Spleen (tissue), 11 donors: Measurements from ENCODE around the gene FSTL3. TPM values are rescaled to one million over a fixed set of nuclear protein-coding genes. Genes with fewer than 3 reads are reported as not detected.
A peak's percentile ranks its signal among the peaks of the same experiment; 100 is the strongest.

Source experiments
- DNase-seq: peaks from one replicate; pipeline ENCODE4 v3.0.0-alpha.2; 2020
- H3K27ac ChIP-seq, 8 donors: fragments of 200-600 bp; sonication (generic) in 7 of 8; 1 replicate in 4 of 8; 2 replicates in 4 of 8; pipeline versions ENCODE4 v1.5.0 to v1.8.0; 2016 to 2021; ENCODE audit warnings: inconsistent platforms in 4 of 8, mild to moderate bottlenecking in 4 of 8, moderate library complexity in 1 of 8
- H3K27me3 ChIP-seq, 7 donors: fragments of 200-600 bp; sonication (generic) in 6 of 7; replicated peaks in 1 of 7; 1 replicate in 4 of 7; 2 replicates in 3 of 7; pipeline versions ENCODE4 v1.5.0 to v1.8.0; 2016 to 2021; ENCODE audit warnings: inconsistent platforms in 3 of 7, mild to moderate bottlenecking in 1 of 7
- H3K36me3 ChIP-seq, 6 donors: fragments of 200-600 bp; sonication (generic) in 5 of 6; 1 replicate in 4 of 6; 2 replicates in 2 of 6; pipeline versions ENCODE4 v1.5.0 to v1.8.0; 2016 to 2021; ENCODE audit warnings: inconsistent platforms in 2 of 6
- H3K4me1 ChIP-seq, 6 donors: fragments of 200-600 bp; sonication (generic) in 5 of 6; 1 replicate in 3 of 6; 2 replicates in 3 of 6; pipeline versions ENCODE4 v1.5.0 to v1.8.0; 2016 to 2021; ENCODE audit warnings: inconsistent platforms in 3 of 6
- H3K4me3 ChIP-seq, 8 donors: fragments of 200-600 bp; sonication (generic) in 7 of 8; 1 replicate in 4 of 8; 2 replicates in 4 of 8; pipeline versions ENCODE4 v1.5.0 to v1.8.0; 2016 to 2021; ENCODE audit warnings: inconsistent platforms in 4 of 8, mild to moderate bottlenecking in 4 of 8, moderate library complexity in 2 of 8
- H3K9me3 ChIP-seq, 8 donors: fragments of 200-600 bp; sonication (generic) in 7 of 8; 1 replicate in 4 of 8; 2 replicates in 4 of 8; pipeline versions ENCODE4 v1.5.0 to v1.8.0; 2016 to 2021; ENCODE audit warnings: inconsistent platforms in 4 of 8
- CTCF ChIP-seq, 11 experiments: fragments of 200-600 bp in 7 of 11; fragments of 450-650 bp in 4 of 11; sonication (generic) in 4 of 11; IDR thresholded peaks in 8 of 11; conservative IDR thresholded peaks in 3 of 11; 1 replicate in 7 of 11; 2 replicates in 4 of 11; pipeline versions ENCODE4 v1.4.0 to v1.8.0; 2016 to 2021; ENCODE audit warnings: antibody characterized with exemption in 11 of 11, inconsistent platforms in 4 of 11, mild to moderate bottlenecking in 1 of 11
- POLR2A ChIP-seq, 3 donors: fragments of 450-650 bp; IDR thresholded peaks; one replicate each; pipeline ENCODE4 v1.5.1; 2017; ENCODE audit warnings: antibody characterized with exemption in 3 of 3, mild to moderate bottlenecking in 1 of 3
- POLR2AphosphoS5 ChIP-seq, 3 donors: sonication (generic); formaldehyde crosslinking; IDR thresholded peaks; one replicate each; pipeline ENCODE4 v1.5.1; 2017; ENCODE audit warnings: antibody characterized with exemption in 3 of 3
- WGBS, 5 donors: extraction: QIAGEN DNeasy Blood & Tissue Kit in 3 of 5; methylation state at CpG; one replicate each; pipeline versions ENCODE4 v1.1.5 to v1.1.7; 2013 to 2018; 5-methylcytosine and 5-hydroxymethylcytosine counted together
- intact Hi-C: fragments of 100-400 bp; cut with DNase I; formaldehyde crosslinking; loops from one replicate; pipeline ENCODE4 v1.15.0; 2023; ENCODE audit warnings: low total_unique reads
- polyA plus RNA-seq, 3 donors: library from polyadenylated mRNA; stranded (reverse); fragments of 200-250 nt; gene quantifications; one replicate each; pipeline ENCODE4 v1.2.1, GENCODE V29; 2013
- total RNA-seq, 7 donors: library from RNA; depleted of rRNA in 3 of 7; stranded (reverse); fragments of >200 nt in 3 of 7; fragmentation: NEBNext Ultra II Directional in 4 of 7; extraction: Animal tissue kit (Norgen Biotek cat#: 25700) in 4 of 7; gene quantifications; one replicate each; pipeline versions ENCODE4 v1.1.0 to v1.2.1, GENCODE V29; 2016 to 2021
- donor health status: healthy with polysubstance abuse.
- donor health status: DM: no; HTN: no; CAD: no; lungs with moderate emphysema.
- donor health status: DM: no; HTN: no; CAD: no.
- donor health status: Bipolar disorder and iron deficiency.
- donor health status: healthy.
- donor health status: DM: no; HTN: no; CAD: no.
- donor health status: DM: yes; HTN: yes; CAD: no.

FSTL3 gene
- total and polyA plus RNA-seq, 10 donors: 5.6 to 43.4 (median 15.3) TPM

DNA sequence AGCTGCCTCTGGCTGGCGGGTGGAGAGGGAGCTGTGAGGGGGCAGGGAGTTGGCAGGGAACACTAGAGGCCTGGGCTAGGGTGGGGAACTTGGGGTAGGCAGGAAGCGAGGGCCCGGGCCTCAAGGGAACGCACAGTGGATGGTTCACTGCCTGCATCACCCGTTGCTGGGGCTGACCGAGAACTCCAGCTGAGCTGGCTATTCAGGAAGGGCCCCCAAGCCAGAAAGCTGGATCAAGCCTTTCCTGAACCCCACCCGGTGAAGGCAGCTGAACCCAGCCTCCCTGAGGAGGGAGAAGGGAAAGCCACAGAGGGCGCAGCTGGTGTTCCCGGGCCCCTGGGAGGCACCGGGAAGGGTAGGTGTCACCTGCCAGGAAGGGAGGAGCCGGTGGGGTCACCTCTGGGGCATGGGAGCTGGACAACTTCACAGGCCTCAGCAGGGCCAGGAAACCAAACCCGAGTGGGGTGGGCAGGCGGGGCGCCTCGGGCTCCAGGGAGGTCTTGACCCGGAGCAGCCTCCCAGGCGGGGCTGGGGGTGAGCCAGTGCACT lies 46.4 kb downstream of the FSTL3 start:
- Histone ChIP-seq H3K4me3 (no peak overlapping the region), H3K4me1 (peaks cover 8 to 63% (median 40%) of the 10 kb centered on the region in 6 donors), H3K27ac (peak overlapping the region in 6 of 8 donors; percentile 19 to 70 (median 56)), H3K27me3 (peaks cover 0 to 51% (median 18%) of the 10 kb centered on the region in 7 donors), H3K9me3 (no peaks in the 10 kb centered on the region), H3K36me3 (no peaks in the 10 kb centered on the region)
- intact Hi-C loops: no loop called here
- peak; percentile 82 for DNase-seq
- TF ChIP-seq POLR2AphosphoS5 (IDR thresholded peaks at IDR 0.05) (peak in 1 of 3 donors; percentile 34), POLR2A (IDR thresholded peaks at IDR 0.05) (no peak), CTCF (IDR thresholded peaks at IDR 0.05 in 8 of 11, conservative IDR thresholded peaks at IDR 0.05 in 3 of 11) (no peak)
- 20 to 40% (median 26%) methylated on average over 7 to 17 of the region's 17 CpGs for WGBS, 5 donors

DNA sequence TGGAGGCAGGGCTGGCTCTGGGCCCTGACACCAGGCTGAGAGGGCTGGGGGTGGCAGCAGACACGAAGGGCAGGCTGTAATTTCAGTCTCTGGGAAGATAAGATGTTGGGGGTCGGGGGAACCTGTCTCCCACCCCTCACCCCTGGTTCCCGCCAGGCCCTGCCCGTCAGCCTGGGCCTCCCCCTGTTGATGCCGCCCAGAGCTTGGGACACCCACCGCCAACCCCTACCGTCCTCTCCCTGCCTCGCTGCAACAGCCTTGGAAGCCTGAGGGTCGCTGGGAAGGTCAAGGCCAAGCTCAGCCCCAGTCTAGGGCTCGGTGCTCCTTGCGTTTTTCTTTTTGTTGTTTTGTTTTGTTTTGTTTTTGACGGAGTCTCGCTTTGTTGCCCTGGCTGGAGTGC lies 47.1 kb downstream of the FSTL3 start:
- no peak for DNase-seq
- H3K9me3 ChIP-seq: no peaks in the 10 kb centered on the region
- TF ChIP-seq CTCF (IDR thresholded peaks at IDR 0.05 in 8 of 11, conservative IDR thresholded peaks at IDR 0.05 in 3 of 11): no peak
- TF ChIP-seq POLR2A (IDR thresholded peaks at IDR 0.05): no peak
- TF ChIP-seq POLR2AphosphoS5 (IDR thresholded peaks at IDR 0.05): no peak
- WGBS, 5 donors: 69 to 85% (median 77%) methylated on average over 12 to 13 of the region's 13 CpGs
- peaks cover 8 to 66% (median 41%) of the 10 kb centered on the region in 6 donors for H3K4me1 ChIP-seq
- H3K36me3 ChIP-seq: no peaks in the 10 kb centered on the region
- intact Hi-C loops: no loop called here
- H3K27ac ChIP-seq: peak overlapping the region in 5 of 8 donors; percentile 51 to 70 (median 59)
- no peak overlapping the region for H3K4me3 ChIP-seq
- H3K27me3 ChIP-seq: peaks cover 0 to 47% (median 18%) of the 10 kb centered on the region in 7 donors

GRCh38 chr19:723714-724113 lies 47.5 kb downstream of the FSTL3 start:
- Histone ChIP-seq H3K27ac (peak overlapping the region in 2 of 8 donors; percentile 51 to 70), H3K4me3 (no peak overlapping the region), H3K4me1 (peaks cover 8 to 64% (median 39%) of the 10 kb centered on the region in 6 donors), H3K36me3 (no peaks in the 10 kb centered on the region), H3K27me3 (peaks cover 0 to 42% (median 17%) of the 10 kb centered on the region in 7 donors), H3K9me3 (no peaks in the 10 kb centered on the region)
- intact Hi-C loops: no loop called here
- whole genome bisulfite sequencing, 5 donors: 79 to 91% (median 86%) methylated on average over 18 of the region's 18 CpGs
- DNase-seq: no peak
- TF ChIP-seq POLR2A (IDR thresholded peaks at IDR 0.05): no peak
- no peak for TF ChIP-seq CTCF (IDR thresholded peaks at IDR 0.05 in 8 of 11, conservative IDR thresholded peaks at IDR 0.05 in 3 of 11)
- TF ChIP-seq POLR2AphosphoS5 (IDR thresholded peaks at IDR 0.05): no peak

DNA sequence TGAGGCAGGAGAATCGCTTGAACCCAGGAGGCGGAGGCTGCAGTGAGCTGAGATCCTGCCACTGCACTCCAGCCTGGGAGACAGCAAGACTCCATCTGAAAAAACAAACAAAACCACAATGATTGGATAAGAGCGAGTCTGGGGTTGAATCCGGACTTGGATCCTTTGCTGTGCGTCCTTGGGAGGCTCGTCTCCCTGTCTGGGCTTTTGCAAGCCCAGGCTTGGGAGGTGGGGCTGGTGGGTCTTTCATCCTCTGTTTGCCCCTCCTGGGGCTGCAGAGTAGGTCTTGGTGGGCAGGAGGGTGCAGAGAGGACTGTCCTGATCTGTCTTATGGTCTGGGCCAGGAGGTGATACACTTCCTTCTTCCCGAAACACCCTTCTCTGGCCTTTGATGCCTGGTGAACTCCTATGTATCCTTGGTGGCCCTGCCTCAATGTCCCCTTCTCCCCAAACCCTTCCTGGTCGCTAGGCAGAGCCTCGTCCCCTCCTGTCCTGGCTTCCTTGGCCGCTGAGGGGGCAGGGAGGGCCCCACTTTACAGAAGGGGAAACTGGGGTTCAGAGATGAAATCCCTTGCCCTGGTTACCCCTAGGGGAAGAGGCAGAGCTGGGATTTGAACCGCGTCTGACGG lies 49.4 kb downstream of the FSTL3 start:
- Histone ChIP-seq H3K27me3 (peaks cover 0 to 24% (median 4%) of the 10 kb centered on the region in 7 donors), H3K4me1 (peaks cover 8 to 62% (median 34%) of the 10 kb centered on the region in 6 donors), H3K27ac (peak overlapping the region in 2 of 8 donors; percentile 21 to 86), H3K4me3 (no peak overlapping the region), H3K9me3 (no peaks in the 10 kb centered on the region), H3K36me3 (no peaks in the 10 kb centered on the region)
- DNase-seq: no peak
- WGBS, 5 donors: 78 to 91% (median 87%) methylated on average over 13 of the region's 13 CpGs
- intact Hi-C loops: no loop called here
- TF ChIP-seq POLR2A (IDR thresholded peaks at IDR 0.05): no peak
- no peak for TF ChIP-seq CTCF (IDR thresholded peaks at IDR 0.05 in 8 of 11, conservative IDR thresholded peaks at IDR 0.05 in 3 of 11)
- TF ChIP-seq POLR2AphosphoS5 (IDR thresholded peaks at IDR 0.05): no peak
